Measurements from ENCODE around the gene CCDC183. TPM values are rescaled to one million over a fixed set of nuclear protein-coding genes. Genes with fewer than 3 reads are reported as not detected.
"Not testable (repeated sequence)": the region's sequence is repeated elsewhere in the genome, so short reads cannot be mapped to it uniquely, and the experiment has no call there.

The CCDC183 gene
- total RNA-seq, 1 donor from 2014 or later, result 1.2 TPM

DNA sequence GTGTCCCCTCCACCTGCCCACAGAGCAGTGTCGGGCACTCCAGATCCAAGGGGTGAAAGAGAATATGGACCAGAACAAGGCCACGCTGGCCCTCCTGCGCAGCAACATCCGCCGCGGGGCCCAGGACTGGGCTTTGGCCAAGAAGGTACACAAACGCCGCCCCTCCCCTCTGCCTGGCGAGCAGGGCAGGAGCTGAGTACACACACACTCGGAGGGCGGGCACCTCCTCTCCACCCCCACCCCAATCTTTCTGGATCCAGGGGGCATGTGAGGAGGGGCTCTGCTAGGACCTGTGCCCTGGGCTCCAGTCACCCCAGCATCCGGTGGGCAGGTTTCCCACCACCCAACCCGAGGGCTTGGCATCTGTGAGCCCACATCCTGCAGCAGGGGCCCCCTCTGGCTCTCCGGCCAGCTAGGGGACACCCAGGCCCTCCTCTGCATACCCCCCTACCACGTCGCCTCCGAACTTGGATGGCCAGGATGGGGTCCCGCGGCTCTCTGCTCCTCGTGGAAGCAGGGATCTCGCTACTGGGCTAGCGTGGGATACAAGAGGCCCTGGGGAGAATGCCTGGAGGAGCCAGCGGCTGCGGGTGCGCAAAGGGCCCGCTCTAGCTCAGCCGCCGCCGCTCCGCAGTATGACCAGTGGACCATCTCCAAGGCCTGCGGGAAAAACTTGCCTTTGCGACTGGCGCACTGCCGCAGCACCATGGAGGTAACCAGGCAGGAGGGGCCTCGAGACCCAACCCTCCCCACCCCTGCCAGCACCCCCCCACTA, 3.1 kb downstream of the CCDC183 start:
- Mint-ChIP-seq H3K27me3 (ENCODE audit: unreplicated experiment) (peaks cover 15% of the 10 kb centered on the region), H3K4me1 (ENCODE audit: unreplicated experiment) (peaks cover 16% of the 10 kb centered on the region), H3K27ac (ENCODE audit: unreplicated experiment) (no peak overlapping the region), H3K4me3 (ENCODE audit: unreplicated experiment) (no peak overlapping the region), H3K36me3 (ENCODE audit: low read depth, unreplicated experiment) (peaks cover 3% of the 10 kb centered on the region), H3K9me3 (ENCODE audit: unreplicated experiment) (no peaks in the 10 kb centered on the region)
- no peak for DNase-seq (ENCODE audit: low spot score)
- TF ChIP-seq, protein P1, sequence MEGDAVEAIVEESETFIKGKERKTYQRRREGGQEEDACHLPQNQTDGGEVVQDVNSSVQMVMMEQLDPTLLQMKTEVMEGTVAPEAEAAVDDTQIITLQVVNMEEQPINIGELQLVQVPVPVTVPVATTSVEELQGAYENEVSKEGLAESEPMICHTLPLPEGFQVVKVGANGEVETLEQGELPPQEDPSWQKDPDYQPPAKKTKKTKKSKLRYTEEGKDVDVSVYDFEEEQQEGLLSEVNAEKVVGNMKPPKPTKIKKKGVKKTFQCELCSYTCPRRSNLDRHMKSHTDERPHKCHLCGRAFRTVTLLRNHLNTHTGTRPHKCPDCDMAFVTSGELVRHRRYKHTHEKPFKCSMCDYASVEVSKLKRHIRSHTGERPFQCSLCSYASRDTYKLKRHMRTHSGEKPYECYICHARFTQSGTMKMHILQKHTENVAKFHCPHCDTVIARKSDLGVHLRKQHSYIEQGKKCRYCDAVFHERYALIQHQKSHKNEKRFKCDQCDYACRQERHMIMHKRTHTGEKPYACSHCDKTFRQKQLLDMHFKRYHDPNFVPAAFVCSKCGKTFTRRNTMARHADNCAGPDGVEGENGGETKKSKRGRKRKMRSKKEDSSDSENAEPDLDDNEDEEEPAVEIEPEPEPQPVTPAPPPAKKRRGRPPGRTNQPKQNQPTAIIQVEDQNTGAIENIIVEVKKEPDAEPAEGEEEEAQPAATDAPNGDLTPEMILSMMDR (IDR thresholded peaks at IDR 0.05; ENCODE audit: unreplicated experiment), result no peak

DNA sequence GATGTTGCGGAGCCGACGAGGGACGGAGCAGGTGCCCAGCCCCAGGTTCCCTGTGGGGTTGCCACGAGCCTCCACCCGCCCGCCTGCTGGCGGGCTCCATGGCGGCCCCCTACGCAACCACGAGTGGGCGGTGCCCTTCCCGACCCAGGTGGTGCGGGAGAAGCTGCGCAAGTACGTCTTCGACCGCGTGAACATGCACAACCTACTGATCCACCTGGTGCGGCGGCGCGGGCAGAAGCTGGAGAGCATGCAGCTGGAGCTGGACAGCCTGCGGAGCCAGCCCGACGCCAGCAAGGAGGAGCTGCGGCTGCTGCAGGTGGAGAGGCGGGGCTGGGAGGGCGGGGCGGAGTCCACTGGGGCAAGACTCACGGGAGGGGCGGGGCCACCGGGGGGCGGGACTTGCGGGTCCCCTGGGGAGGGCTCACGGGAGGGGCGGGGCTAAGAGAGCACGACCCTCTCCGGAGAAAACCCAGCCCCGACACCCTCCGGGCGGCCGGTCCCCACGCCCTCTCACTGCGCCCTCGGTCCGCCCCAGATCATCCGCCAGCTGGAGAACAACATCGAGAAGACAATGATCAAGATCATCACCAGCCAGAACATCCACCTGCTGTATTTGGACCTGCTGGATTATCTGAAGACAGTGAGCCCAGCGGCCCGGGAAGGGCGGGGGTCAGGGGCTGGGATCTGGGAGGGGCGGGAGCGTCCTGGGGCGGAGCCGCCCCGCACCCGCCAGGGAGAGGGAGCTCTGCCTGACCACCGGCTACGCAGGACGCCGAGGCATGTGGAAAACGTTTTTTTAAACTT, 3.9 kb downstream of the CCDC183 start:
- TF ChIP-seq, protein P1 (IDR thresholded peaks at IDR 0.05; ENCODE audit: unreplicated experiment), result no peak
- peaks cover 16% of the 10 kb centered on the region for H3K4me1 Mint-ChIP-seq (ENCODE audit: unreplicated experiment)
- H3K27me3 Mint-ChIP-seq (ENCODE audit: unreplicated experiment), result peaks cover 18% of the 10 kb centered on the region
- DNase-seq (ENCODE audit: low spot score), result peak; percentile 89
- H3K9me3 Mint-ChIP-seq (ENCODE audit: unreplicated experiment), result no peaks in the 10 kb centered on the region
- H3K4me3 Mint-ChIP-seq (ENCODE audit: unreplicated experiment), result peak overlapping the region; percentile 90
- no peak overlapping the region for H3K27ac Mint-ChIP-seq (ENCODE audit: unreplicated experiment)
- H3K36me3 Mint-ChIP-seq (ENCODE audit: low read depth, unreplicated experiment), result peaks cover 3% of the 10 kb centered on the region

DNA sequence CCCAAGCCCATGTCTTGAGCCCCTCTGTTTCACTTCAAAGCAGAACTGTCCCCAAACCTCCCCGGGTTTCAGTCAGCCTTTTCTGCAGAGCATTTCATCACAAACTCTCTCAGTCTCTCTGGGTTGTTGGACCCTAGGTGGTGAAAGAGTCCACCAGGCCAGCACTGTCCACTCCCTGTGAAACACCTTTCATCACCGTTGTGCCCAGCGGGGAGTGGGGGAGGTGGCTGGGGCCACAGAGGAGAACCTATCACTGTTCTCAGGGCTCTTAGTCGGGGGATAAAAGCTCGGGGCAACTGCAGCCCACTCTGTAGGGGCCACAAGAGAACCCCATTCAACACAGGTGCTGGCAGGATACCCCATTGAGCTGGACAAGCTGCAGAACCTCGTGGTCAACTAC, 6.2 kb downstream of the CCDC183 start:
- no peak for DNase-seq (ENCODE audit: low spot score)
- TF ChIP-seq, protein P1 (IDR thresholded peaks at IDR 0.05; ENCODE audit: unreplicated experiment), result no peak
- H3K4me1 Mint-ChIP-seq (ENCODE audit: unreplicated experiment), result peaks cover 7% of the 10 kb centered on the region
- no peak overlapping the region for H3K4me3 Mint-ChIP-seq (ENCODE audit: unreplicated experiment)
- H3K27me3 Mint-ChIP-seq (ENCODE audit: unreplicated experiment), result peaks cover 17% of the 10 kb centered on the region
- H3K36me3 Mint-ChIP-seq (ENCODE audit: low read depth, unreplicated experiment), result peaks cover 8% of the 10 kb centered on the region
- no peaks in the 10 kb centered on the region for H3K9me3 Mint-ChIP-seq (ENCODE audit: unreplicated experiment)
- no peak overlapping the region for H3K27ac Mint-ChIP-seq (ENCODE audit: unreplicated experiment)

DNA sequence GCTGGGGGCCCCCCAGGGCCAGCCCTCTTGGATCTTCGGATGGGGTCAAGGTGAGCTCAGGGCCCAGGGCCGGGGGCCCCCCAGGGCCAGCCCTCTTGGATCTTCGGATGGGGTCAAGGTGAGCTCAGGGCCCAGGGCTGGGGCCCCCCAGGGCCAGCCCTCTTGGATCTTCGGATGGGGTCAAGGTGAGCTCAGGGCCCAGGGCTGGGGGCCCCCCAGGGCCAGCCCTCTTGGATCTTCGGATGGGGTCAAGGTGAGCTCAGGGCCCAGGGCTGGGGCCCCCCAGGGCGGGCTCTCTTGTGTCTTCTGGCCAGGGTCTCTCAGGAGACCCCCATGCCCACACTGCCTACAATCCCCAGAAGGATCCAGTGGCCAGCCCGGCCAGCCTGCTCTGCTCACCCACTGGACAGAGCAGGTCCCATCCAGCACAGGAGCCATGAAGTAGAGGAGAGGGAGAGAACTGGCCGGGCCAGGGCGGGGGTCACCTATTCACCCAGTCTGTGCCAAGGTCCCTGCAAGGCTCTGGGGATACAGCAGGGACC, 6.9 kb downstream of the CCDC183 start:
- H3K9me3 Mint-ChIP-seq (ENCODE audit: unreplicated experiment); H3K4me1 Mint-ChIP-seq (ENCODE audit: unreplicated experiment); H3K36me3 Mint-ChIP-seq (ENCODE audit: low read depth, unreplicated experiment); DNase-seq (ENCODE audit: low spot score); H3K27ac Mint-ChIP-seq (ENCODE audit: unreplicated experiment); H3K4me3 Mint-ChIP-seq (ENCODE audit: unreplicated experiment): not testable (repeated sequence)
- peaks cover 17% of the 10 kb centered on the region for H3K27me3 Mint-ChIP-seq (ENCODE audit: unreplicated experiment)

DNA sequence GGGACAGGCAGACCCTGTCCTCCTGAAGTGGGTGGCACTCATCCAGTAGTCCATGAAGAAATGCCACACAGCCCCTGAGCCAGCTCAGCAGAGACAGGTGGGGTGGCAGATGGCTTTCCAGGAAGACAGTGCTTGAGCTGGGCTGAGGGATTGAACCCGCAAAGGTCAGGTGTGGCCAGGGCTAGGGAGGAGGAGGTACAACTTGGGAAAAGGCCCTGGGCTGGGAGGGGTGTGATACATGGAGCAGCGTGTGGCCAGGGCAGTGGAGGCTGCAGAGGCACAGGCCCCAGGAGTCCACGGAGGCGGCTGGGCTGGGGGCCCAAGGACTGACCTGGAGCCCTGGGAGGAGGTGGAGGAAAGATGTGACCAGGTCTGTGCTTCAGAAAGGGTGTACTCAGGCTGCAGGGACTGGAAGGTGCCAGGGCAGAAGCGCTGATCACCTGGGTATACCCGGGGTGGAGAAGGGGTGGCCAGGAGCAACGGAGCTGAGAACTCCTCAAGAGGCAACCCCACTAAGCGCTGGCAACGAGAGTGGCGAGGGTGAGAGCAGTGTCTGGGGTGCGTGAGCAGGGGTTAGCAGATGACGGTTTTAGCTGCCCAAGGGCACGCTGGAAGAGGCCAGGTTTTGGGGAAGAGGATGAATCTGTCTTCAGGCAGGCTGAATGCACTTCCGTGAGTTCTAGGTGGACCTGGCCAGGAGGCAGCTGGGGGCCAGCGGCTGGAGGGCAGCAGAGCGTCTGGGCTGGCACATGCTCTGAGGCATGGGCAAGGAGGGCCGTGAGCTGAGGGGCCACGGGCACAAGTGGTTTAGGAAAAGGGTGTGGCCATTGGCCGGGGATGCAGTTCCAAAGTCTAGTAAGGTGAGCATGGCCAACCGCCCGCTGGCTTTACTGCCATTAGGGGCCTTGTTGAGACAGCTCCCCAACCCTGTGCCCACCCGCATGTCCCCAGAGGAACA, 7.7 kb downstream of the CCDC183 start:
- TF ChIP-seq, protein P1 (IDR thresholded peaks at IDR 0.05; ENCODE audit: unreplicated experiment), result no peak
- Mint-ChIP-seq H3K4me3 (ENCODE audit: unreplicated experiment) (peak overlapping the region; percentile 73), H3K4me1 (ENCODE audit: unreplicated experiment) (peaks cover 8% of the 10 kb centered on the region), H3K27me3 (ENCODE audit: unreplicated experiment) (peaks cover 17% of the 10 kb centered on the region), H3K9me3 (ENCODE audit: unreplicated experiment) (no peaks in the 10 kb centered on the region), H3K36me3 (ENCODE audit: low read depth, unreplicated experiment) (peaks cover 8% of the 10 kb centered on the region), H3K27ac (ENCODE audit: unreplicated experiment) (no peak overlapping the region)
- no peak for DNase-seq (ENCODE audit: low spot score)

Measured in endothelial cell (in vitro differentiated cells).